Stimulated activated CD4-positive, alpha-beta T cell treated with anti-CD3 and anti-CD28 coated beads, Interleukin-15, amount 100 ng/mL, for 1 hour (primary cell): ENCODE results near the gene DPEP2.
"Not testable (repeated sequence)": the region's sequence is repeated elsewhere in the genome, so short reads cannot be mapped to it uniquely, and the experiment has no call there.

Experiments
- DNase-seq, 2 donors: peaks; one replicate each; pipeline ENCODE4 v3.0.0-alpha.2; 2020; ENCODE audit warnings: low read depth in 1 of 2, low spot score in 1 of 2

Gene DPEP2

DNA sequence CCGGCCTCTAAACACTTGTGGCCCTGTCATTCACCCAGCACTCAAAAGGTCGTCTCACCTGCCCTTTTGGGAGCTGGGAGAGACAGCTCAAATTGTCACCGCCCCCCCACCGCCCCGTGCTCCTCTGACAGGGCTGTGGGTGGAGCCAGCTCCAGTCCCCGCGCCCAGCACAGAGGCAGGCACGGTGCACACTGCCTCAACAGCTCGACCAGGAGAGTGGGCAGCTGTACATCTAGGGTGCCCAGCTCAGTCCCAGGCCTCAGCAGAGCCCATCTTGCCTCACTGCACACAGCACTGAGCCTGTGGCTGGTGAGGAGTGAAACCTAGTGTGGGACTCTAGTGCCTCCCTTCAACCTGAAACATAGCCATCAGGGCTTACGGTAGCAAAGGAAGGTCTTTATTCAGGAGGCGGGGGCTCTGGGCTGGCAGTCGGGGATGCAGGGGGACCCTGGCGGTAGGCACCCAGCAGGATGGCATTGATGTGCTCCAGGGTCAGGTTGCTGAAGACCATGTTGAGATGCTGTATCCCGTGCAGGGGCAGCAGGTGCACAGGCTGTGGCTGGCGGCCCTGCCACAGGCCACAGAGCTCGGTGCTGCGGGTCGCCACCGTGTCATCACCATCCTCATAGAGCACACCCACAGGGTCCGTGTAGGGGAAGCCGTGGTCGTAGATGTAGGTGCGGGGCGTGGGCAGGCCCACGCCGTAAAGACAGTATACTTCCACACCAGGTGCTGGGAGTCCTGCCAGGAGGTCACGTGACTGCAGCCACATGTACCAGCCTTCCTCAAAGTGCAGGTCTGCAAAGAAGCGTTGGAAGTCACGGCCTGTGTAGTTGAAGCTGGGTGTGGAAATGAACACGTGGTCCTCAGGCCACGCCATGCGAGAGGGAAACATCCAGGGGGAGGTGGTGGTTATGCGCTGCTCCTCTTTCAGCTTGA lies 59.5 kb downstream of the DPEP2 start:
- DNase-seq = peak in 1 of 2 donors; percentile 44

DNA sequence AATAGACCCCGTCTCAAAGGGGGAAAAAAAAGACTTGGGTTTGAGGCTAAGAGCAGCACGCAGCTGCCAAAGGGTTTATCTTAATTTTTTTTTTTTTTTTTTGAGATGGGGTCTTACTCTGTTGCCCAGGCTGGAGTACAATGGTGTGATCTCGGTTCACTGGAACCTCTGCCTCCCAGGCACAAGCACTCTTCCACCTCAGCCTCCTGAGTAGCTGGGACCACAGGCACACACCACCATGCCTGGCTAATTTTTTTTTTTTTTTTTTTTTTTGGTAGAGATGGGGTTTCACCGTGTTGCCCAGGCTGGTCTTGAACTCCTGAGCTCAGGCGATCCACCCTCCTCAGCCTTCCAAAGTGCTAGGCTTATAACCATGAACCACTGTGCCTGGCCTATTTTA lies 61.6 kb downstream of the DPEP2 start:
- not testable (repeated sequence) for DNase-seq
